ENCODE results near the gene MVK. TPM values are rescaled to one million over a fixed set of nuclear protein-coding genes. Genes with fewer than 3 reads are reported as not detected.

Gene MVK
- polyA plus RNA-seq, 1 donor (not counting 4 experiments of a cell fraction or from before 2014, with no cell fraction given) = 26.7 TPM

- TF ChIP-seq CTCF (optimal IDR thresholded peaks at IDR 0.05 in 1 of 3, IDR thresholded peaks at IDR 0.05 in 1 of 3, conservative IDR thresholded peaks at IDR 0.05 in 1 of 3; ENCODE audit: extremely low read depth in 1 of 3, insufficient read depth in 2 of 3, low read length in 3 of 3) (no peak), EZH2 (IDR thresholded peaks at IDR 0.05; ENCODE audit: low read length) (no peak)
- Histone ChIP-seq H3K79me2 (ENCODE audit: control insufficient read depth, insufficient read depth, low read length) (no peaks in the 10 kb centered on the region), H3K4me1 (ENCODE audit: control insufficient read depth, extremely low read depth, insufficient read depth, low read length) (peaks cover 2% of the 10 kb centered on the region), H3K4me3 (ENCODE audit: control insufficient read depth in 2 of 3, extremely low read depth in 1 of 3, insufficient read depth in 2 of 3, low read depth in 1 of 3, low read length in 3 of 3) (no peak overlapping the region), H3K9me1 (ENCODE audit: control insufficient read depth, extremely low read depth, insufficient read depth, low read length) (no peaks in the 10 kb centered on the region), H4K20me1 (ENCODE audit: control insufficient read depth, extremely low read depth, insufficient read depth, low read length) (no peaks in the 10 kb centered on the region), H3K9me3 (ENCODE audit: control insufficient read depth, low read depth, low read length) (no peaks in the 10 kb centered on the region), H2AFZ (ENCODE audit: control insufficient read depth, low read length) (no peak overlapping the region), H3K27me3 (ENCODE audit: control insufficient read depth, extremely low read depth, insufficient read depth, low read length) (no peaks in the 10 kb centered on the region), H3K9ac (ENCODE audit: control insufficient read depth, extremely low read depth, insufficient read depth, low read length) (no peak overlapping the region), H3K4me2 (ENCODE audit: control insufficient read depth, extremely low read depth, insufficient read depth, low read depth, low read length) (no peak overlapping the region), H3K36me3 (ENCODE audit: control insufficient read depth in 2 of 2, extremely low read depth in 1 of 2, insufficient read depth in 2 of 2, low read length in 2 of 2) (peaks cover 0 to 5% of the 10 kb centered on the region in 2 experiments), H3K27ac (ENCODE audit: control insufficient read depth, insufficient read depth, low read length) (no peak overlapping the region)
- DNase-seq (ENCODE audit: low read depth, low spot score) (no peak), FAIRE-seq (no peak)
- dilution Hi-C loops (cut with MboI; ENCODE audit: extremely low pct_ligation_motif_present, low sequenced_read_pairs) = loop anchor here (25.0 kb wide), 1 partner anchor 253 kb away; no protein-coding TSS in a partner anchor
Measured at GRCh38 chr12:109534456-109534855, 39.1 kb upstream of the MVK start.

- Histone ChIP-seq H3K79me2 (ENCODE audit: control insufficient read depth, insufficient read depth, low read length) (no peaks in the 10 kb centered on the region), H2AFZ (ENCODE audit: control insufficient read depth, low read length) (no peak overlapping the region), H3K4me3 (ENCODE audit: control insufficient read depth in 2 of 3, extremely low read depth in 1 of 3, insufficient read depth in 2 of 3, low read depth in 1 of 3, low read length in 3 of 3) (no peak overlapping the region), H3K9me3 (ENCODE audit: control insufficient read depth, low read depth, low read length) (no peaks in the 10 kb centered on the region), H3K4me1 (ENCODE audit: control insufficient read depth, extremely low read depth, insufficient read depth, low read length) (peaks cover 2% of the 10 kb centered on the region), H3K9me1 (ENCODE audit: control insufficient read depth, extremely low read depth, insufficient read depth, low read length) (no peaks in the 10 kb centered on the region), H3K27ac (ENCODE audit: control insufficient read depth, insufficient read depth, low read length) (no peak overlapping the region), H3K27me3 (ENCODE audit: control insufficient read depth, extremely low read depth, insufficient read depth, low read length) (no peaks in the 10 kb centered on the region), H4K20me1 (ENCODE audit: control insufficient read depth, extremely low read depth, insufficient read depth, low read length) (no peaks in the 10 kb centered on the region), H3K4me2 (ENCODE audit: control insufficient read depth, extremely low read depth, insufficient read depth, low read depth, low read length) (no peak overlapping the region), H3K36me3 (ENCODE audit: control insufficient read depth in 2 of 2, extremely low read depth in 1 of 2, insufficient read depth in 2 of 2, low read length in 2 of 2) (peaks cover 0 to 3% of the 10 kb centered on the region in 2 experiments), H3K9ac (ENCODE audit: control insufficient read depth, extremely low read depth, insufficient read depth, low read length) (no peak overlapping the region)
- FAIRE-seq (no peak), DNase-seq (ENCODE audit: low read depth, low spot score) (no peak)
- TF ChIP-seq CTCF (optimal IDR thresholded peaks at IDR 0.05 in 1 of 3, IDR thresholded peaks at IDR 0.05 in 1 of 3, conservative IDR thresholded peaks at IDR 0.05 in 1 of 3; ENCODE audit: extremely low read depth in 1 of 3, insufficient read depth in 2 of 3, low read length in 3 of 3) (no peak), EZH2 (IDR thresholded peaks at IDR 0.05; ENCODE audit: low read length) (no peak)
- dilution Hi-C loops (cut with MboI; ENCODE audit: extremely low pct_ligation_motif_present, low sequenced_read_pairs) = loop anchor here (25.0 kb wide), 1 partner anchor 252 kb away; no protein-coding TSS in a partner anchor
Measured at GRCh38 chr12:109535231-109535862, 38.2 kb upstream of the MVK start.
